SK-N-SH (cell line): Measurements from ENCODE around the gene ABL2. TPM values are rescaled to one million over a fixed set of nuclear protein-coding genes. Genes with fewer than 3 reads are reported as not detected.

Experiments
- CTCF ChIA-PET: fragments of 300-600, 350-600 bp; formaldehyde crosslinking; extraction: SDS; loops from one replicate; lab custom pipeline; 2021; lab: Yijun Ruan, JAX
- POLR2A ChIA-PET: fragments of 350-600 bp; sonication (Branson Sonifier 250); formaldehyde crosslinking; extraction: SDS; loops from one replicate; lab custom pipeline; 2020; ENCODE audit warnings: antibody characterized with exemption, inconsistent platforms; lab: Yijun Ruan, JAX
- DNase-seq: peaks from one replicate; pipeline ENCODE4 v3.0.0; 2012
- H2AFZ ChIP-seq: fragments of 200-600 bp; sonication (generic); 2 replicates; pipeline ENCODE4 v1.8.1; 2016; ENCODE audit warnings: antibody characterized with exemption, mild to moderate bottlenecking, low read depth
- H3F3A ChIP-seq: fragments of 200-600 bp; sonication (generic); replicated peaks from 2 replicates; pipeline ENCODE3; 2016; ENCODE audit warnings: antibody characterized with exemption, mild to moderate bottlenecking; ENCODE audit not compliant: insufficient read depth
- H3K27ac ChIP-seq, 2 experiments: fragments of 200-500 bp in 1 of 2; fragments of 200-600 bp in 1 of 2; sonication (Bioruptor generic) in 1 of 2; sonication (generic), shearing (Covaris generic) in 1 of 2; 2 replicates each; pipeline versions ENCODE4 v1.5.1 to v1.6.1; 2014 to 2016; ENCODE audit warnings: low read depth in 2 of 2, inconsistent platforms in 1 of 2, low read length in 1 of 2, mild to moderate bottlenecking in 1 of 2, mixed read lengths in 1 of 2
- H3K27me3 ChIP-seq: fragments of 200-600 bp; sonication (generic), shearing (Covaris generic); 2 replicates; pipeline ENCODE4 v1.6.1; 2016; ENCODE audit warnings: mixed run types; ENCODE audit not compliant: insufficient read depth
- H3K36me3 ChIP-seq, 2 experiments: fragments of 200-500 bp in 1 of 2; fragments of 200-600 bp in 1 of 2; sonication (Bioruptor generic) in 1 of 2; sonication (generic) in 1 of 2; replicated peaks in 1 of 2; 2 replicates each; pipeline versions ENCODE3 to v1.5.1; 2014 to 2016; ENCODE audit warnings: low read length in 1 of 2, mild to moderate bottlenecking in 1 of 2; ENCODE audit not compliant: insufficient read depth in 2 of 2, control insufficient read depth in 1 of 2
- H3K4me1 ChIP-seq, 2 experiments: fragments of 200-500 bp in 1 of 2; fragments of 200-600 bp in 1 of 2; sonication (Bioruptor generic) in 1 of 2; sonication (generic), shearing (Covaris generic) in 1 of 2; 2 replicates each; pipeline versions ENCODE4 v1.5.1 to v1.6.1; 2014 to 2016; ENCODE audit warnings: low read depth in 1 of 2, low read length in 1 of 2, mixed run types in 1 of 2; ENCODE audit not compliant: insufficient read depth in 2 of 2, control insufficient read depth in 1 of 2
- H3K4me2 ChIP-seq: fragments of 200-600 bp; sonication (generic), shearing (Covaris generic); 2 replicates; pipeline ENCODE4 v1.6.1; 2017; ENCODE audit warnings: mixed run types
- H3K4me3 ChIP-seq, 2 experiments: fragments of 200-500 bp in 1 of 2; fragments of 200-600 bp in 1 of 2; sonication (Bioruptor generic) in 1 of 2; sonication (generic), shearing (Covaris generic) in 1 of 2; 2 replicates each; pipeline versions ENCODE4 v1.5.1 to v1.8.1; 2014 to 2016; ENCODE audit warnings: low read depth in 2 of 2, inconsistent platforms in 1 of 2, low read length in 1 of 2, mild to moderate bottlenecking in 1 of 2, mixed read lengths in 1 of 2, moderate library complexity in 1 of 2
- H3K79me2 ChIP-seq: fragments of 200-600 bp; sonication (generic); 2 replicates; pipeline ENCODE4 v1.8.1; 2017; ENCODE audit warnings: mild to moderate bottlenecking; ENCODE audit not compliant: insufficient read depth
- H3K9ac ChIP-seq: fragments of 200-600 bp; sonication (generic); 2 replicates; pipeline ENCODE4 v1.6.1; 2017; ENCODE audit warnings: mixed run types
- H3K9me2 ChIP-seq: fragments of 200-600 bp; sonication (generic); 2 replicates; pipeline ENCODE4 v1.6.1; 2017; ENCODE audit warnings: mixed run types
- H3K9me3 ChIP-seq: fragments of 200-600 bp; sonication (generic); 2 replicates; pipeline ENCODE4 v1.6.1; 2017; ENCODE audit warnings: mixed run types, mild to moderate bottlenecking, moderate library complexity
- H4K20me1 ChIP-seq: fragments of 200-600 bp; sonication (generic); 2 replicates; pipeline ENCODE4 v1.6.1; 2017; ENCODE audit warnings: mild to moderate bottlenecking, mixed run types; ENCODE audit not compliant: insufficient read depth
- FOXJ3 ChIP-seq: sonication (generic); formaldehyde crosslinking; IDR thresholded peaks from 2 replicates; pipeline ENCODE4 v1.5.1; 2020; ENCODE audit warnings: mild to moderate bottlenecking, missing genetic modification reagents
- FOXM1 ChIP-seq: IDR thresholded peaks from 2 replicates; pipeline ENCODE4 v1.4.0; 2012; ENCODE audit warnings: low read depth, mild to moderate bottlenecking
- GABPA ChIP-seq: IDR thresholded peaks from 2 replicates; pipeline ENCODE4 v1.4.0; 2012; ENCODE audit warnings: low read depth, mild to moderate bottlenecking
- JUND ChIP-seq: IDR thresholded peaks from 2 replicates; pipeline ENCODE4 v1.4.0; 2012
- MEF2A ChIP-seq: IDR thresholded peaks from 2 replicates; pipeline ENCODE4 v1.4.0; 2012; ENCODE audit warnings: low read depth, borderline replicate concordance
- MXI1 ChIP-seq: IDR thresholded peaks from 2 replicates; pipeline ENCODE4 v1.6.1; 2012; ENCODE audit warnings: mild to moderate bottlenecking, low read depth, low read length, improper control_type of control experiment
- NRF1 ChIP-seq: IDR thresholded peaks from 2 replicates; pipeline ENCODE4 v1.6.1; 2012; ENCODE audit warnings: low read depth, mild to moderate bottlenecking, low read length
- POLR2AphosphoS5 ChIP-seq: IDR thresholded peaks from 2 replicates; pipeline ENCODE4 v1.6.1; 2012; ENCODE audit warnings: low read depth, low read length
- SIN3A ChIP-seq: IDR thresholded peaks from 2 replicates; pipeline ENCODE4 v1.6.1; 2012; ENCODE audit warnings: low read depth, mild to moderate bottlenecking, low read length, moderate library complexity, borderline replicate concordance
- SMC3 ChIP-seq: IDR thresholded peaks from 2 replicates; pipeline ENCODE4 v1.6.1; 2012; ENCODE audit warnings: low read depth, low read length, improper control_type of control experiment
- TAF1 ChIP-seq: IDR thresholded peaks from 2 replicates; pipeline ENCODE4 v1.6.1; 2012; ENCODE audit warnings: low read depth, mild to moderate bottlenecking, low read length, moderate library complexity, borderline replicate concordance
- TCF12 ChIP-seq: IDR thresholded peaks from 2 replicates; pipeline ENCODE4 v1.4.0; 2012
- YY1 ChIP-seq: IDR thresholded peaks from 2 replicates; pipeline ENCODE4 v1.4.0; 2012; ENCODE audit warnings: low read depth, mild to moderate bottlenecking
- WGBS: methylation state at CpG from one replicate; pipeline ENCODE4 v1.1.6; 2017; ENCODE audit warnings: low lambda C conversion rate; 5-methylcytosine and 5-hydroxymethylcytosine counted together
- polyA plus RNA-seq, 3 experiments: library from polyadenylated mRNA; depleted of rRNA; stranded (reverse); fragments of >200 nt; gene quantifications; 2 replicates each; pipeline ENCODE4 v1.2.3, GENCODE V29; 2012
- TF ChIP-seq, protein P1 (sequence below): fragments of 150-350 bp; IDR thresholded peaks from 2 replicates; pipeline ENCODE4 v1.6.1; 2017; ENCODE audit warnings: antibody characterized with exemption, low read length, low read depth, borderline replicate concordance
- TF ChIP-seq, protein P2 (sequence below): IDR thresholded peaks from 2 replicates; pipeline ENCODE4 v1.6.1; 2012; ENCODE audit warnings: mild to moderate bottlenecking, low read depth, low read length, moderate library complexity
- TF ChIP-seq, protein P3 (sequence below): IDR thresholded peaks from 2 replicates; pipeline ENCODE4; 2012

ABL2 gene
- polyA plus RNA-seq, 1 of the 3 experiments (the other 2 are of a cell fraction): 7.5 TPM

DNA sequence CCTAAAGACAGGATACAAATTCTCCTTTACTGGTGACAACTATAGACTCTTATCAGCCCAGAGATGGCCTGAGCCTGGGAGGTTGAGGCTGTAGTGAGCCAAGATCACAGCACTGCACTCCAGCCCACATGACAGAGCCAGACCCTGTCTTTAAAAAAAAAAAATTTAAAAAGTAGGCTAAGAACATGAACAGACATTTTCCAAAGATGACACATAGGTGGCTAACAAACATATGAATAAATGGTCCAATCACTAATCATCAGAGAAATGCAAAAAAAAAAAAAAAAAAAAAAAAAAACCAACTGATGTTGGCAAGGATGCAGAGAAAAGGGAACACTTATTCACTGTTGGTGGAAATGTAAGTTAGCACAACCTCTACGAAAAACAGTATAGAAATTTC is 82.6 kb downstream of the ABL2 start (continued):
- TF ChIP-seq, protein P1, sequence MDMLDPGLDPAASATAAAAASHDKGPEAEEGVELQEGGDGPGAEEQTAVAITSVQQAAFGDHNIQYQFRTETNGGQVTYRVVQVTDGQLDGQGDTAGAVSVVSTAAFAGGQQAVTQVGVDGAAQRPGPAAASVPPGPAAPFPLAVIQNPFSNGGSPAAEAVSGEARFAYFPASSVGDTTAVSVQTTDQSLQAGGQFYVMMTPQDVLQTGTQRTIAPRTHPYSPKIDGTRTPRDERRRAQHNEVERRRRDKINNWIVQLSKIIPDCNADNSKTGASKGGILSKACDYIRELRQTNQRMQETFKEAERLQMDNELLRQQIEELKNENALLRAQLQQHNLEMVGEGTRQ: no peak
- TF ChIP-seq TAF1 (no peak), SIN3A (no peak)

DNA sequence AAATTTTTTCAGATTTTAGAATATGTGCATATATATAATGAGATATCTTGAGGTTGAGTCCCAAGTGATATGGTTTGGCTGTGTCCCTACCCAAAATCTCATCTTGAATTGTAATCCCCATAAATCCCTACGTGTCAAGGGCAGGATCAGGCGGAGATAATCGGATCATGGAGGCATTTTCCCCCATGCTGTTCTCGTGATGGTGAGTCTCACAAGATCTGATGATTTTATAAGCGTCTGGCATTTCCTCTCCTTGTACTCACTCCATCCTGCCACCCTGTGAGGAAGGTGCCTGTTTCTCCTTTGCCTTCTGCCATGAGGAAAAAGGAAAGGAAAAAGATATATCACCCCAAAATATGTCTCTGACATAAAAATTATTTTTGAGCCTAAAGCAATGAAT is 83.0 kb downstream of the ABL2 start:
- no peaks in the 10 kb centered on the region for H4K20me1 ChIP-seq
- POLR2A ChIA-PET: no interaction called here
- no peak overlapping the region for H3K4me3 ChIP-seq
- TF ChIP-seq FOXM1: no peak
- TF ChIP-seq YY1: no peak
- no peak for TF ChIP-seq NRF1
- no peak for TF ChIP-seq TCF12
- TF ChIP-seq JUND: no peak
- no peak for TF ChIP-seq MXI1
- TF ChIP-seq SMC3: no peak
- TF ChIP-seq, protein P2, sequence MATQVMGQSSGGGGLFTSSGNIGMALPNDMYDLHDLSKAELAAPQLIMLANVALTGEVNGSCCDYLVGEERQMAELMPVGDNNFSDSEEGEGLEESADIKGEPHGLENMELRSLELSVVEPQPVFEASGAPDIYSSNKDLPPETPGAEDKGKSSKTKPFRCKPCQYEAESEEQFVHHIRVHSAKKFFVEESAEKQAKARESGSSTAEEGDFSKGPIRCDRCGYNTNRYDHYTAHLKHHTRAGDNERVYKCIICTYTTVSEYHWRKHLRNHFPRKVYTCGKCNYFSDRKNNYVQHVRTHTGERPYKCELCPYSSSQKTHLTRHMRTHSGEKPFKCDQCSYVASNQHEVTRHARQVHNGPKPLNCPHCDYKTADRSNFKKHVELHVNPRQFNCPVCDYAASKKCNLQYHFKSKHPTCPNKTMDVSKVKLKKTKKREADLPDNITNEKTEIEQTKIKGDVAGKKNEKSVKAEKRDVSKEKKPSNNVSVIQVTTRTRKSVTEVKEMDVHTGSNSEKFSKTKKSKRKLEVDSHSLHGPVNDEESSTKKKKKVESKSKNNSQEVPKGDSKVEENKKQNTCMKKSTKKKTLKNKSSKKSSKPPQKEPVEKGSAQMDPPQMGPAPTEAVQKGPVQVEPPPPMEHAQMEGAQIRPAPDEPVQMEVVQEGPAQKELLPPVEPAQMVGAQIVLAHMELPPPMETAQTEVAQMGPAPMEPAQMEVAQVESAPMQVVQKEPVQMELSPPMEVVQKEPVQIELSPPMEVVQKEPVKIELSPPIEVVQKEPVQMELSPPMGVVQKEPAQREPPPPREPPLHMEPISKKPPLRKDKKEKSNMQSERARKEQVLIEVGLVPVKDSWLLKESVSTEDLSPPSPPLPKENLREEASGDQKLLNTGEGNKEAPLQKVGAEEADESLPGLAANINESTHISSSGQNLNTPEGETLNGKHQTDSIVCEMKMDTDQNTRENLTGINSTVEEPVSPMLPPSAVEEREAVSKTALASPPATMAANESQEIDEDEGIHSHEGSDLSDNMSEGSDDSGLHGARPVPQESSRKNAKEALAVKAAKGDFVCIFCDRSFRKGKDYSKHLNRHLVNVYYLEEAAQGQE: no peak
- TF ChIP-seq FOXJ3 (CRISPR knock-in tag): no peak
- TF ChIP-seq POLR2AphosphoS5: no peak
- no peak for TF ChIP-seq TAF1
- TF ChIP-seq, protein P3, sequence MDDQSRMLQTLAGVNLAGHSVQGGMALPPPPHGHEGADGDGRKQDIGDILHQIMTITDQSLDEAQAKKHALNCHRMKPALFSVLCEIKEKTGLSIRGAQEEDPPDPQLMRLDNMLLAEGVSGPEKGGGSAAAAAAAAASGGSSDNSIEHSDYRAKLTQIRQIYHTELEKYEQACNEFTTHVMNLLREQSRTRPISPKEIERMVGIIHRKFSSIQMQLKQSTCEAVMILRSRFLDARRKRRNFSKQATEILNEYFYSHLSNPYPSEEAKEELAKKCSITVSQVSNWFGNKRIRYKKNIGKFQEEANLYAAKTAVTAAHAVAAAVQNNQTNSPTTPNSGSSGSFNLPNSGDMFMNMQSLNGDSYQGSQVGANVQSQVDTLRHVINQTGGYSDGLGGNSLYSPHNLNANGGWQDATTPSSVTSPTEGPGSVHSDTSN: no peak
- no peak for TF ChIP-seq GABPA
- TF ChIP-seq MEF2A: no peak
- H3K27me3 ChIP-seq: no peaks in the 10 kb centered on the region
- peaks cover 2 to 26% of the 10 kb centered on the region in 2 experiments; a peak in 2 of 4 replicates for H3K4me1 ChIP-seq
- CTCF ChIA-PET: interaction anchor here (1.3 kb wide), 1 partner anchor 9 kb away, joined by 3 read pairs; no protein-coding TSS in a partner anchor
- DNase-seq: no peak
- H3K9me2 ChIP-seq: no peaks in the 10 kb centered on the region
- no peak overlapping the region for H3K4me2 ChIP-seq
- H3K36me3 ChIP-seq: peaks cover 0 to 17% of the 10 kb centered on the region in 2 experiments
- H3K9me3 ChIP-seq: no peaks in the 10 kb centered on the region
- peak overlapping the region; percentile 12; the same call in 1 of the 2 replicates for H3K9ac ChIP-seq
- no peak overlapping the region for H2AFZ ChIP-seq
- peaks cover 61% of the 10 kb centered on the region for H3K79me2 ChIP-seq
- 80% methylated on average over 5 of the region's 5 CpGs for WGBS
- H3F3A ChIP-seq: peaks cover 41% of the 10 kb centered on the region
- peak overlapping the region in 1 of 2 experiments; percentile 72; a peak in 2 of 4 replicates for H3K27ac ChIP-seq
